Ureter (tissue), 1 donor: ENCODE results near the gene MCRIP1. TPM values are rescaled to one million over a fixed set of nuclear protein-coding genes. Genes with fewer than 3 reads are reported as not detected.

ENCODE experiments used
- DNase-seq: peaks from one replicate; pipeline ENCODE4 v3.0.0-alpha.2; 2020; ENCODE audit warnings: low spot score
- total RNA-seq: library from RNA; stranded (reverse); gene quantifications from one replicate; pipeline ENCODE4 v1.2.4, GENCODE V29; 2023
- donor health status: DM: yes; HTN: yes; CAD: no.

MCRIP1 gene
- total RNA-seq, 1 donor from 2014 or later, result 73.6 TPM

DNA sequence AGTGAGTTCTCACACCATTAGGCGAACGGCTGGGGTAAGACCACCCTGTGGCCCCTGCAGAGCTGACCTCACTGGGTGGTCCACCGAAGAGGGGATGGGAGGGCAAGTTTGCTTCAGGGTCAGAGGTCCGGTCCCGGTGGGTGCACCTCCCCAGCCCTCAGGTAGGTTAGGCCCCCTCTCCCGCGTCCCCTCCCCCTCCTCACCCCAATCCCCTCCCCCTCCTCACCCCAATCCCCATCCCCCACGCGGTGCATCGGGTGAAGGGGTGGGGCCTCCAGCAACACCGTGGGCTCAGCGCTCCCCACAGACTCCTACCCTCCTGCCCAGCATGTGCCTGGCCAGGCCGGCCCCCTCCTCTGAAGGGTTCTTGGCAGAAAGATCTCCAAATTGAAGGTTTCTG lies 13.4 kb downstream of the MCRIP1 start:
- DNase-seq, result no peak

DNA sequence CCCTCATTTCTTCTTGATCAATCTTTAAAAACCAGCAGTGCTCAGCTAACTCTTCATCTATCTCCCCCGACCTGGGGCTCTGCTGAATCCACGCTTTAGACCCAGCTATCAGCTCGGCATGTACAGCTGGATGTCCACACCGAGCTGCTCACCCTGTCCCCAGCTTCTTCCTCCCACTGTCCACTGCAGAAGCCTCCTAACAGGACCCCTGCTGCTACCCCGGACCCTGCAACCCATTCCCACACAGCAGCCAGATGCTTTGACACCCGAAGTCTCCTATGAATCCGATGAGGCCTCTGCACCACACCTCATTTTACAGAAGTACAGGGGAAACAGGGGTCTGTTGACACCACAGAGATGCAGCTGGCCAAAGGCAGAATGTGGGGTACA lies 15.3 kb downstream of the MCRIP1 start:
- DNase-seq, result no peak

DNA sequence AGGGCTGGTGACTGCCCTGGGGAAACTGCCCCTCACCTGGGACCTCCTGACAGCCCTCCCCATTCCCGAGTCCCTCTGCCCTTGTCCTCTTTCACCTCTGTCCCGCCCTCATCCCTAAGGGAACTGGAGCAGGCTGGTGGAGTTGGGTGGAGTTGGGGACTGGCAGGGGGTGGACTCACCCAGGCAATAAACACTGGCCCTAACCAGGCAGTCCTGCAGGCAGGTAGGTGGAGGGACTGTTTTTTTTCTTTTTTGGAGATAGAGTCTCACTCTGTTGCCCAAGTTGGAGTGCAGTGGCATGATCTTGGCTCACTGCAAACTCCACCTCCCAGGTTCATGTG lies 17.5 kb downstream of the MCRIP1 start:
- no peak for DNase-seq

DNA sequence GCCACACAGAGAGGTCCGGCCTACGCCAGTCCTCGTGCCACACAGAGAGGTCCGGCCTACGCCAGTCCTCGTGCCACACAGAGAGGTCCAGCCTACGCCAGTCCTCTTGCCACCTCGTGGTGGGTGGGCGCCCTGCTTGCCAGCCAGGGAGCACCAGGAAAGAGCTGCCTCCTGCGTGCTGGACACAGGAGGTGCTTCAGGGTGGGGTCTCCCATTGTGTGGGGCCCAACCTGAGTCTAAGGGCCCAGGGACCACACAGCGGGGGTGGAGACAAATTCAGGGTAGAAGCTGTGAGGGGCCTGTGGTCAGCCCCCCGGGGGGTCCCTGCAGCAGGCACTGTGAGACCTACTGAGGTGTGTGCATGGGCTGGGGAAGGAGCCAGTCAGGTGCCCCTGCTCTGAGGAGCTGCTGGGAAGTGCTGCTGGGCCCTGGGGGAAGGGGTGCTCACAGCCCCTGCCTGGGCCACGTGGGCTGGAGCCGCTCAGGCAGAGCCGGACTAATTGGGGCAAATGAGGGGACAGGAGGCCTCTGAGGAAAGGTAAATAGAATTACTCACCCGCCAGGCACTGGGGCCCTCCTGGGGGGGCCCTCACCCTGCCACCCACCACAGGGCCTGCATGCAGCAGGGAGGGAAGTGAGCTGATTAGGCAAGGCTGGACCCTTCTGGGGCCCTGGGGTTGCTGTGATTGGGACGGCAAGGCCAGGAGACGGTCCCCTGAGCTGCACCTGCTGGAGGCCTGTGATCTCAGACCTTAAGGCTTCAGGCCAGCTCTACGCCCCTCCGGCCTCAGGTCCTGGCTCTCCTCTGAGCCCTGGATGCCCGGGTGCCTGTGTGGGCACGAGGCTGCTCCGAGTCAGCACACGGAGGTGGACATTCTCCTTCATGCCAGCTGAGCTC lies 18.1 kb downstream of the MCRIP1 start:
- no peak for DNase-seq

DNA sequence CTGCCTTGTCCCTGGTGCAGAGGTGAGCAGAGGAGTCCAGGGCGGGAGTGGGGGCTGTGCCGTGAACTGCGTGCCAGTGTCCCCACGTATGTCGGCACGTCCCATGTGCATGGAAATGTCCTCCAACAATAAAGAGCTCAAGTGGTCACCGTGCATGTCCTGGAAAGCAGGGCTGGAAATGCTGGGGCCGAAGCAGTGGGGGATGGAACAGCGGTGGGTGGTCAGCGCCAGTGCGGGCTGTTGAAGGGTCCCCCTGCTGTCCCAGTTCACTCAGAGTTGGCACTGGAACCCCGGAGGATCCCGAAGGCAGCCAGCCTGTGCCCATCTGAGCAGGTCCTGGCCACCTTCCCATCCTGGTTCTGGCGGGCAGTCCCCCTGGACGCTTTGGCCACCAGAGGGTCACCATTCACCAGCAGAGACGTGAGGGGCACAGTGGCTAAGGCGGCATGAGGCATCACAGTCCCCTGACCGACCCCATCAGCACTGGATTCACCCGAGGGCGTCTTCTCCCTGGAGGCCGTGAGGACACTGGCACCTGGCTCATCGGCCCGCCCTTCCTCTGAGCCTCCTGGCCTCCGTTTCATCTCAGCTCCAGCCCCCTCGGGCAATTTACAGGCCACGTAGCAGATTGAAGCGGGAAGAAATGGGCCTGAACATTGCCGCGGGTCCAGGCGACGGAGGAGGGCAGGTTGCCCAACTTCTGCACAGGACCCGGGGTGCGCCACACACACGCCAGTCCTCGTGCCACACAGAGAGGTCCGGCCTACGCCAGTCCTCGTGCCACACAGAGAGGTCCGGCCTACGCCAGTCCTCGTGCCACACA lies 19.0 kb downstream of the MCRIP1 start:
- DNase-seq, result no peak

DNA sequence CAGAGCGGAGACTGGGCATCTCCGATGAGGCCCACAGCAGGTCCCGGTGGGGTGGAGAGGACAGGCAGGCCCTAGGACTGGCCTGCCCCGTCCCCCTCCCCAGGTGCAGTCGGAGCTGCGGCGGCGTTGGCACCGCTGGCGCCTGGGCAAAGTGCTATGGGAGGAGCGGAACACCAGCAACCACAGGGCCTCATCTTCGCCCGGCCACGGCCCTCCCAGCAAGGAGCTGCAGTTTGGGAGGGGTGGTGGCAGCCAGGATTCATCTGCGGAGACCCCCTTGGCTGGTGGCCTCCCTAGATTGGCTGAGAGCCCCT lies 19.8 kb downstream of the MCRIP1 start:
- no peak for DNase-seq

DNA sequence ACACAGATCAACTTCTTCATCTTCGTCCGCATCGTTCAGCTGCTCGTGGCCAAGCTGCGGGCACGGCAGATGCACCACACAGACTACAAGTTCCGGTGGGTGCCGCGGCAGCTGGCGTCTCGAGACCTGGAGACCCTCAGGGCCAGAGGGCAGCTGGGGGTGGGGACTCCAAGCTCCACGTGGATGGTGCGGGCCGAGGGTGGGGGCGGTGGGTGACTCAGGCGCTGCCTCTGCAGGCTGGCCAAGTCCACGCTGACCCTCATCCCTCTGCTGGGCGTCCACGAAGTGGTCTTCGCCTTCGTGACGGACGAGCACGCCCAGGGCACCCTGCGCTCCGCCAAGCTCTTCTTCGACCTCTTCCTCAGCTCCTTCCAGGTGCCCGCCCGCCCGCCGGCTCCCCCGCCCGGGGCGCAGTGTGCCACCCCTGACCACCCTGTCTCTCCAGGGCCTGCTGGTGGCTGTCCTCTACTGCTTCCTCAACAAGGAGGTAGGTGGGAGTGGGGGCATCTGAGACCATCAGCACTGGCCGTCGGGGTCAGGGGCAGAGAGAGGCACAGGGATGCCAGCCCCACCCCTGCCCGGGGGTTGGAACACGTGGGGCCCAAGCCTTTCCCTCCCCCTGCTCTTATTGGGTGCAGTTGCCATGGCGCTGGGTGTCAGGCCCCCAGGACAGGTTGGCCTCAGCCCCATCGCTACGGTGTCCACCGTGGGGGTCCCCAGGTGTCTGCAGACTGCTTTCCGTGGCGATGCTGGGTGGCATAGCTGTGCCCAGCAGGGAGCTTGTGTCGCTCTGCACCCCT lies 20.3 kb downstream of the MCRIP1 start:
- no peak for DNase-seq

DNA sequence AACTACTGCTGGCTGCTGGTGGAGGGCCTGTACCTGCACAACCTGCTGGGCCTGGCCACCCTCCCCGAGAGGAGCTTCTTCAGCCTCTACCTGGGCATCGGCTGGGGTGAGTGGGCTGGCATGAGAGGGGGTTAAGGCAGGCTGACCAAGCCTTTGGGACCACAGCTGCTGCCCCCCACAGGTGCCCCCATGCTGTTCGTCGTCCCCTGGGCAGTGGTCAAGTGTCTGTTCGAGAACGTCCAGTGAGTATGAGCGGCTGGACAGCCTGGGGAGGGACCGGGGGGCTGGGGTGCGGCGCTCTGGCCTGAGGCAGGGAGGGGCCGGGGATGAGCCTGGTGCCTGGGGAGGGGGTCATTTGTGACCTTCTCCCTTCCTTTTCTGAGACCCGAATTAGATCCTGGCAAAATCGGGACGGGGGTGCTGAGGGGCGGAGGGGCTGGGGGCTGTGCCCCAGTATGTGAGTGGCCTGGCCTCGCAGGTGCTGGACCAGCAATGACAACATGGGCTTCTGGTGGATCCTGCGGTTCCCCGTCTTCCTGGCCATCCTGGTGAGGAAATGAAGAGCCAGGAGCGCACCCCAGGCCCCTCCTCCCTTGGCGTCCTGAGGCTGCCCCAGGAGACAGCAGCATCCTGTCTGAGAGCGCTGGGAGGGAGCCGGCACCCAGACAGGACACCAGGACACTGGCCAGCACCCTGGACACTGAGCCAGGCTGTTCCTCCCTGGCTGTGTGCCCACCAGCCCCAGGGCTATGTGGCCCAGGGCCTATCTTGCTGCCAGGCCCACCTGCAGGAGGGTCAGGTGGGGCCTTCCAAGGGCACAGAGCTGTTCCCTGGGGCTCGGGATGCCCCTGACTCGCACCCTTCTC lies 21.2 kb downstream of the MCRIP1 start:
- DNase-seq, result no peak

DNA sequence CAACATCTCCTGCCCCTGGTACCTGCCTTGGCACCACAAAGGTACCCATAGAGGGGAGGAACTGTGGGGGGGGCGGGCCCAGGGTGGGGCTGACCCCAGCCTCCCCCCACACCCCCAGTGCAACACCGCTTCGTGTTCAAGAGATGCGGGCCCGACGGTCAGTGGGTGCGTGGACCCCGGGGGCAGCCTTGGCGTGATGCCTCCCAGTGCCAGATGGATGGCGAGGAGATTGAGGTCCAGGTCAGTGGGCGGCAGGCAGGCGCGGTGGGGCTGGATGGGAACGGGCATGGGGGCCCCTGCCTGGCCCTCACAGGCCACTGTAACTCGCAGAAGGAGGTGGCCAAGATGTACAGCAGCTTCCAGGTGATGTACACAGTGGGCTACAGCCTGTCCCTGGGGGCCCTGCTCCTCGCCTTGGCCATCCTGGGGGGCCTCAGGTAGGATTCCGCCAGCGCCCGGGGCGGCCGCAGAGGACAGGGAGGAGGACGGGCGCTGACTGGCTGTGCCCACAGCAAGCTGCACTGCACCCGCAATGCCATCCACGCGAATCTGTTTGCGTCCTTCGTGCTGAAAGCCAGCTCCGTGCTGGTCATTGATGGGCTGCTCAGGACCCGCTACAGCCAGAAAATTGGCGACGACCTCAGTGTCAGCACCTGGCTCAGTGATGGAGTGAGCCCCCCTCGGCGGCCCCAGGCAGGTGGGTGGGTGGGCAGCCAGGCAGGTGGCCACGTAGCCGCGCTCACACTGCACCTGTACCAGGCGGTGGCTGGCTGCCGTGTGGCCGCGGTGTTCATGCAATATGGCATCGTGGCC lies 22.0 kb downstream of the MCRIP1 start:
- DNase-seq, result no peak

DNA sequence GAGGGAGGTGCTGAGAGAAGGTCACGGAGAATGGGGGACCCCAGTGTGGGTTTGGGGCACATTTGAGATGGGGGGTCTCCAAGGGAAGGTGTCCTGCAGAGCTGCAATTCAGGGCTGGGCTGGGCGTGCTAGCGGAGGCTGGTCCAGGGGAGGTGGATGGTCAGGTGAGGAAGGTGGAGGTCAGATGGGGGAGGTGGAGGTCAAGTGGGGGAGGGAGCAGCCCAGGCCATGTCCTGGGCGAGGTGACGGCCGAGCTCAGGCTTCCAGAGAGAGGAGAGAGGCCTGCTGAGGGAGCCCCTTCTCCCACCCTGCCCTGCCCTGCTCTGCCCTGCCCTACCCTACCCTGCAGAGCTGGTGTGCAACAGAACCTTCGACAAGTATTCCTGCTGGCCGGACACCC lies 22.6 kb downstream of the MCRIP1 start:
- DNase-seq, result no peak

DNA sequence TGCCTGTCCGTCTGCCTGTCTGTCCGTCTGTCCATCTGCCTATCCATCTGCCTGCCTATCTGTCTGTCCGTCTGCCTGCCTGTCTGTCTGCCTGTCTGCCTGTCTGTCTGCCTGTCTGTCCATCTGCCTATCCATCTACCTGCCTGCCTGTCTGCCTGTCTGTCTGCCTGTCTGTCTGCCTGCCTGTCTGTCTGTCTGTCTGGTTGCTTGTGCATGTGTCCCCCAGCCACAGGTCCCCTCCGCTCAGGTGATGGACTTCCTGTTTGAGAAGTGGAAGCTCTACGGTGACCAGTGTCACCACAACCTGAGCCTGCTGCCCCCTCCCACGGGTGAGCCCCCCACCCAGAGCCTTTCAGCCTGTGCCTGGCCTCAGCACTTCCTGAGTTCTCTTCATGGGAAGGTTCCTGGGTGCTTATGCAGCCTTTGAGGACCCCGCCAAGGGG lies 23.5 kb downstream of the MCRIP1 start:
- DNase-seq, result no peak

DNA sequence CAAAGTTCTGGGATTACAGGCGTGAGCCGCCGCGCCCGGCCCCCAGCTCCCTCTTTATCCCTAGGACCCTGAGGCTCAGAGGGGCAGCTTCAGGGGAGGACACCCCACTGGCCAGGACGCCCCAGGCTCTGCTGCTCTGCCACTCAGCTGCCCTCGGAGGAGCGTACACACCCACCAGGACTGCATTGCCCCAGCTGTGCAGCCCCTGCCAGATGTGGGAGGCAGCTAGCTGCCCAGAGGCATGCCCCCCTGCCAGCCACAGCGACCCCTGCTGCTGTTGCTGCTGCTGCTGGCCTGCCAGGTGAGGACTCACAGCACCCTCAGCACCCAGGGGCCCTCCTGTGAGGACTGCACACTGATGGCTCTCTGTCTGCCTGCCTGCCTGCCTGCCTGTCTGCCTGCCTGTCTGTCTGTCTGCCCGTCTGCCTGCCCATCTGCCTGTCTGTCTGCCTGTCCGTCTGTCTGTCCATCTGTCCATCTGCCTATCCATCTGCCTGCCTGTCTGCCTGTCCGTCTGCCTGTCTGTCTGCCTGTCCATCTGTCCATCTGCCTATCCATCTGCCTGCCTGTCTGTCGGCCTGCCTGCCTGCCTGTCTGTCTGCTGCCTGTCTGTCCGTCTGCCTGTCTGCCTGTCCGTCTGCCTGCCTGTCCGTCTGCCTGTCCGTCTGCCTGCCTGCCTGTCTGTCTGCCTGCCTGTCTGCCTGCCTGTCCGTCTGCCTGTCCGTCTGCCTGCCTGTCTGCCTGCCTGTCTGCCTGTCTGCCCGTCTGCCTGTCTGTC lies 24.1 kb downstream of the MCRIP1 start:
- no peak for DNase-seq

DNA sequence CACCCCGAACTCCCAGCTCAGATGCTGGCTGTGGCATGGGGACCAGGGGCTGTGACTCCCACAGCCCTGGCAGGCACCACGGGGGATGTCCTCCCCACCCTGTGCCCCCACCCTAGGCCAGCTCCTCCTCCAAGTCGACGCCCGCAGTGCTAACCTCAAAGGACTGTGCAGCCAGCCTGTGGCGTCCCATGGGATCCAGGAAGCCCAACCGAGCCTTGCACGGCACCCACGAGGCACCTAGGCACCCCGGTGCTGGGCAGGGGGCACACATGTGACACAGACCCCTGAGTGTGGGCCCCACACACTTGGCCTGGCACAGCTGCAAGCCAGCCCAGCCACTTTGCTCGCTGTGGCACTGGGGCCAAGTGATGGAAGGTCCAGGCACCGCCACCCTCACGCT lies 25.3 kb downstream of the MCRIP1 start:
- no peak for DNase-seq

DNA sequence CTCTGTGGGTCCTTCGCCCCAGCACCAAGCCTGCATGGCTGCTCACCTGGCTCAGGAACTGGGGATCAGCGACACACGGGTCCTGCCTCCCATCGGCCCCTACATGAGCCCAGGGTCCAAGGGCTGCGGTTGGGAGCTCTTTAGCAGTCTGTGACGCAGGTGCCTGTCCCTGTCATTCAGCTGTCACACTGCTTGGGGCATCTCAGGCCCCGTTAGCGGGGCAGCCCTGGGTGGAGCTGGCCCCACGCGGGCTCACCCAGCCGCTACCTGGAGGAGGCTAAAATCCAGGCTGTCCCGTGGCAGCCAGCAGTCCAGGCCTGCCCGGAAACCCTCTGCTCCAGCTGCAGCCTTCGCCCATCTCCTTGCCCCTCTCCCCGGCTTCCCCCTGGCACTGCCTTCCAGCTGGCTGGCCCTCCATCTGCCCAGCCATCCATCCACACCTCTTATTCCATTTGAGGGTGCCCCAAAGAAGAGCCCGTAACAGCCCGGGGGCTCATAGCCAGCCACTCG lies 25.8 kb downstream of the MCRIP1 start:
- DNase-seq, result no peak

DNA sequence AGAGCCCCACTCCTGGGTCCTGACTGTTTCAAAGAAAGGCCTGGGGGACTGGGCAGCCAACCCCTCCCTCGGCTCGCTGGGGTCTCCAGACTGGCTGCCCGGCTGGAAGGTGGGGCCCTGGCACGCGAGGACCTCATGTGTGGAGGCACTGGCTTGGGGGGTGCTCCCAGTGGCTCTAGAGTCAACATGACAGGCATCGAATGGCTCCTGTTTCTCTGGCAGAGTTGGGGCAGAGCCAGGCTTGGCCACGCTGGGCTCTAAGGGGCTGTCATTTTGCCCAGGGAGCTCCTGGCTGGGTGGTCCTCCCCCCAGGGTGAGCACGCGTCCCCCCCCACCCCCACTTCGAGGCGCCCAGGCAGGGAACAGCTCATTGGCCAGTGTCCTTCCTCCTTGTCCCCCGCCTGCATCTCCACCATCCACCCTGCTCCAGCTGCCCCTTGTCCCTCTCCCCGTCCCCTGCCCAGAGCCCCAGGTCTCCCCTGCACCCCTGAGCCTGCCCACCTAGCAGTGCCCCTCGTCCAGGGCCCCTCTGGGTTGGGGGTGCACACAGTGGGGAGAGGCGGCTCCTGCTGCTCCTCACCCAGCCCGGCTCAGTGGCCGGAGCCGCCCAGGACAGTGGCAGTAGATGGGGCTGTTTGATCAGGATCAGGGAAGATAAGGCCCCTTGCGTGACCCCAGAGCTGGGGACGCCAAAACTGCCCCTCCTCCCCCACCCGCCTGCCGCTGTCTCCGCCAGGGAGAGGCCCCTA lies 26.5 kb downstream of the MCRIP1 start:
- DNase-seq, result no peak

DNA sequence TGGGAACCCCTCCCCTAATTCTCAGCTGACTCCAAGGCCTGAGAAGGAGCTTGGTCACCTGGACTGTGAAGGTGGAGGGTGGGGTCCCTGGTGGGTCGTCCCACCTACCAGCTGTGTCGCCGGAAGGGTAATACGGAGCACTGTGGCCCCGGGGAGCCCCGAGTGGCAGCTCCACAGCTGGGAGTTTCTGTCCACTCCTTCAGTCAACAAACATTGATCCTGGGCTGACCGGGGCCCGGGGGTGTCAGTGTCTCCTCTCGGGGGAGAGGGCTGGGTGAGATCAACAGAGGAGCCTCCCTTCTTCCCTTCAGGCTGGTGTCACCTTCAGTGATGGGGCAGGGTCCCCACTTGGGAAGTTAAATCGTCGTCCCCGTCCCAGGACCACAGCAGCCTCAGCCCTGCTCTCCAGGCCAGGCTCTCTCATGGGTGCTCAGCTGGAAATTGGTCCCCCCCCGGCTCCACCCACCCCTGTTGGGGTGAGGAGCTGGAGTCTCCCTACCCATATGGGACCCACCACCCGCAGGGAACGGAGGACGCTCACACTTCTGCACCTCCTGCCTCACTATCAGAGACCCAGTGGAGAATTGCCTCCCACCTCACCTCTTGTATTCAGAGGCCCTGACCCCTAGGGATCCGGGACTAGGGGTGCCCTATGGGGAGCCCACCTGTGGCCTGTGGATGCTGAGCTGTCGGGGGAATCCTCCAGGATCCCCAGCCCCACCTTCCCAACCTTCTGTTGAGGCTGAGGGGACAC lies 27.2 kb downstream of the MCRIP1 start:
- no peak for DNase-seq

DNA sequence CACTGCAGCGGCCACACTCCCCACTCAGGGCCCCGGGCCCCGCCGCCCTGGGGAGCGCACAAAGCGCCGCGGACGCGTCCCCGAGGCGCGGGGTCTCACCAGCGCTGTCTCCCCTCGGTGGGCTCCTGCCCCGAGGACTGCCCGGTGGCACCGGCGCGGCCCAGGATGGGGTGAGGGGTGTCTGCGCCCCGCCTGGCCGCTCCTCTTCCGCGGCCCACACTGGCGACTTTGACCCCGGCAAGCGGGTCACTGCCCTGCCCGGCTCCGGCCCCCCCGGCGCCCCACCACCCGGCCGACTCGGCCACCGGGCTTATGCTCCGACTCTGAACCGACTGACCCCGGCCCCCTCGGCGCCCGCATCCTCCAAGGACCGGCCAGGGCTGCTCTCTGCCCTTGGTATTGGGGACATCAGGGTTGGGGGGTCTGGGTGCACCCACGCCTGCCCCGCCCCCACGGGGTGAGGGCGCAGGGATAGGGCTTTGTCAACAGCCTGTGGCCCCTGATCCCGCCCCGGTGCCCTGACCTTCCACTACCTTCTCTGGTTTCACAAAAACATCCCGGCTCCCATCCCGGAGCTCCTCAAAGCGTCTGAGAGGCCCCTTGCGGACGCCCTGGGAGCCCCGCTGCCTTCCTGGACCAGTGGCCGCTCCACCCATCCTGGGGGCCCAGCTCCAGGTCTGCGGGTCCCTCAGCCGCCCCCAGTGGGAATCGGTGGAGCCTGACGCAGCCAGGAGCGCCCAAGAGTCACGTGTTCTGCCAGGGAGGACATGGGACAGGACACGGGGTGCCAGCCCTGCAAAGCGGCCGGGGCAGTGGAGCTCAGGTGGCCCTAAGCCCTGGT lies 28.3 kb downstream of the MCRIP1 start:
- DNase-seq, result no peak
